Myometrial cell (primary cell): ENCODE data around the gene KPNB1. TPM values are rescaled to one million over a fixed set of nuclear protein-coding genes. Genes with fewer than 3 reads are reported as not detected.

Experiments used
- total RNA-seq: library from RNA; depleted of rRNA; stranded (reverse); fragments of >200 nt; gene quantifications from 2 replicates; pipeline ENCODE4 v1.2.3, GENCODE V29; 2015

KPNB1 gene
- 407 and 559 TPM in 2 replicates for total RNA-seq

GRCh38 chr17:47649153-47649971, at the start of gene KPNB1:
KPNB1 (plus strand) TSS chr17:47649919; CDS start chr17:47650245, 326 bp downstream.

GRCh38 chr17:47693731-47694580, 44.2 kb downstream of the KPNB1 start, which contains the start of gene TBKBP1:
TBKBP1 (plus strand) TSS chr17:47694161; CDS start chr17:47696113, 1,952 bp downstream.

GRCh38 chr17:47733047-47733673, 83.4 kb downstream of the KPNB1 start, which contains the start of gene TBX21:
TBX21 (plus strand) TSS chr17:47733236; CDS start chr17:47733455, 219 bp downstream.

Other genes starting within 250 kb of the KPNB1 start
- 36.9 and 38.3 TPM in 2 replicates for gene NPEPPS, start 118.8 kb upstream of the KPNB1 start, total RNA-seq
- gene TBKBP1, start 44.2 kb downstream of the KPNB1 start, total RNA-seq, result 8.5 and 9.5 TPM in 2 replicates
- not detected in 2 replicates for gene TBX21, start 83.3 kb downstream of the KPNB1 start, total RNA-seq
- 5.8 and 9.7 TPM in 2 replicates for gene OSBPL7, start 171.9 kb downstream of the KPNB1 start, total RNA-seq
- 42.4 and 45.2 TPM in 2 replicates for gene MRPL10, start 181.6 kb downstream of the KPNB1 start, total RNA-seq
- under 0.01 and 0.35 TPM in 2 replicates for gene LRRC46, start 181.8 kb downstream of the KPNB1 start, total RNA-seq
- gene SCRN2, start 191.4 kb downstream of the KPNB1 start, total RNA-seq, result 27.5 and 29.7 TPM in 2 replicates
- gene SP6, start 201.2 kb downstream of the KPNB1 start, total RNA-seq, result not detected in 2 replicates
- gene SP2, start 246.3 kb downstream of the KPNB1 start, total RNA-seq, result 1.1 and 2.3 TPM in 2 replicates